GM10248 (cell line): ENCODE data around the gene FAIM2.

Experiments
- CTCF ChIA-PET: fragments of 300-600 bp; sonication (Branson Sonifier 250); formaldehyde crosslinking; extraction: SDS; loops from one replicate; lab custom pipeline; 2021; ENCODE audit warnings: antibody characterized with exemption; lab: Yijun Ruan, JAX
- POLR2A ChIA-PET: fragments of 350-650 bp; sonication (Branson Sonifier 250); formaldehyde crosslinking; extraction: SDS; loops from one replicate; lab custom pipeline; 2020; ENCODE audit warnings: antibody characterized with exemption; lab: Yijun Ruan, JAX
- DNase-seq: peaks from one replicate; pipeline ENCODE4 v3.0.0; 2012; ENCODE audit errors: extremely low spot score
- TF ChIP-seq, protein P1 (sequence below): IDR thresholded peaks from 2 replicates; pipeline ENCODE4 v1.5.1; 2012; ENCODE audit warnings: mild to moderate bottlenecking, low read depth; ENCODE audit errors: extremely low read depth, missing control alignments, control extremely low read depth

The FAIM2 gene

DNA sequence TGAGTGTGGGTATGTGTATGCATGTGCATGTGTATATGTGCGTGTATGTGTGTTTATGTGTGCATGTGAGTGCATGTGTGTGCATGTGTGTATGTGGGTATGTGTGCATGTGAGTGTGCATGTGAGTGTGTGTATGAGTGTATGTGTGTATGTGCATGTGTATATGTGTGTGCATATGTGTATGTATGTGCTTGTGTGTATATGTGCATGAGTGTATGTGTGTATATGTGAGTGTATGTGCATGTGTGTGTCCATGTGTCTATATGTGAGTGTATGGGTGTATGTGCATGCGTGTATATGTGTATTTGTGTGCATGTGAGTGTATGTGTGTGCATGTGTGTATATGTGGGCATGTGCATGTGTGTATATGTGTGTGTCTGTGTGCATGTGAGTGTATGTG is 25.7 kb downstream of the FAIM2 start:
- no peak for DNase-seq
- TF ChIP-seq, protein P1, sequence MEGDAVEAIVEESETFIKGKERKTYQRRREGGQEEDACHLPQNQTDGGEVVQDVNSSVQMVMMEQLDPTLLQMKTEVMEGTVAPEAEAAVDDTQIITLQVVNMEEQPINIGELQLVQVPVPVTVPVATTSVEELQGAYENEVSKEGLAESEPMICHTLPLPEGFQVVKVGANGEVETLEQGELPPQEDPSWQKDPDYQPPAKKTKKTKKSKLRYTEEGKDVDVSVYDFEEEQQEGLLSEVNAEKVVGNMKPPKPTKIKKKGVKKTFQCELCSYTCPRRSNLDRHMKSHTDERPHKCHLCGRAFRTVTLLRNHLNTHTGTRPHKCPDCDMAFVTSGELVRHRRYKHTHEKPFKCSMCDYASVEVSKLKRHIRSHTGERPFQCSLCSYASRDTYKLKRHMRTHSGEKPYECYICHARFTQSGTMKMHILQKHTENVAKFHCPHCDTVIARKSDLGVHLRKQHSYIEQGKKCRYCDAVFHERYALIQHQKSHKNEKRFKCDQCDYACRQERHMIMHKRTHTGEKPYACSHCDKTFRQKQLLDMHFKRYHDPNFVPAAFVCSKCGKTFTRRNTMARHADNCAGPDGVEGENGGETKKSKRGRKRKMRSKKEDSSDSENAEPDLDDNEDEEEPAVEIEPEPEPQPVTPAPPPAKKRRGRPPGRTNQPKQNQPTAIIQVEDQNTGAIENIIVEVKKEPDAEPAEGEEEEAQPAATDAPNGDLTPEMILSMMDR: no peak
- ChIA-PET POLR2A (no interaction called here), CTCF (no interaction called here)

- CTCF ChIA-PET: interaction anchor here (1.4 kb wide), 1 partner anchor 9 kb away, joined by 4 read pairs; no protein-coding TSS in a partner anchor
- DNase-seq: no peak
- TF ChIP-seq, protein P1: no peak
- POLR2A ChIA-PET: no interaction called here
Measured at GRCh38 chr12:49877066-49877465, 26.6 kb downstream of the FAIM2 start.

GRCh38 chr12:49876070-49876469 is 27.6 kb downstream of the FAIM2 start:
- TF ChIP-seq, protein P1: no peak
- DNase-seq: no peak
- ChIA-PET POLR2A (interaction anchor here (0.6 kb wide), 1 partner anchor 10 kb away, joined by 4 read pairs; no protein-coding TSS in a partner anchor), CTCF (interaction anchor here (1.4 kb wide), 1 partner anchor 8 kb away, joined by 4 read pairs; no protein-coding TSS in a partner anchor)

GRCh38 chr12:49875115-49875720 is 28.5 kb downstream of the FAIM2 start:
- ChIA-PET POLR2A (no interaction called here), CTCF (interaction anchor here (1.0 kb wide), 1 partner anchor 8 kb away, joined by 3 read pairs; no protein-coding TSS in a partner anchor)
- TF ChIP-seq, protein P1: no peak
- no peak for DNase-seq

DNA sequence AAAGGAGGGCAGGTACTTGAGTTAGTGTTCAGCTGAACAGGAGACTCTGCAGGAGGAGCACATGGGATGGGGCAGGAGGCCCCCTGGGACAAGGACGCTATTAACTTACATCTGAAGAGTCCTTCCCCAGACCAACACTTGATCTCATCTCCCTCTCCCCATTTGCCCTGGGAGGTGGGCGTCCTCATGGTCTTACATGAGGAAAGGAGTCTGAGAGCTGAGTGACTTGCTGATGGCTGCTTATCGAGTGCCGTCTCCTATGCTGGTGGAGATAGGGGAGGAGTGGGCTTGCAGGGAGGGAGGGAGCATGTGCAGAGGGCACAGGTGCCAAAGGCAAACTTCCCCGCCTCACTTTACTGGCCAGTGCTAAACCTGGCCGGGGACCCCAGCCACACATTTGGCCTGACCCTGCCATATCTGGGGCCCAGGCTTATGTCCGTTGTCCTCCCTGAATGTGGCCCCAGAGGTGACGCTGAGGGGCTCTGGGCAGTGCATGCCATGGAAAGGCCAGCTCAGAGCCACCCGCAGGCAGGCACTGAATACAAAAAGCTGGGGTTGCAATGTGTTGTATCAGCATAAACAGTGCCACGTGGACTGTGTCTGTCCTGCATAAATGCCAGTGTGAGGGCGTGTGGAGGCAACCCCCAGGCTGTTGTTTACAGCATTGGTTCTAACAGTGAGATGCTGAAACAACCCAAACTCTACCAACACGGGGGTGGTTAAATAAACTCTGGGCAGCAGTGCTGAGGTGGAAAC is 29.4 kb downstream of the FAIM2 start:
- ChIA-PET POLR2A (no interaction called here), CTCF (interaction anchor here (1.0 kb wide), 1 partner anchor 8 kb away, joined by 3 read pairs; no protein-coding TSS in a partner anchor)
- no peak for DNase-seq
- TF ChIP-seq, protein P1: no peak

DNA sequence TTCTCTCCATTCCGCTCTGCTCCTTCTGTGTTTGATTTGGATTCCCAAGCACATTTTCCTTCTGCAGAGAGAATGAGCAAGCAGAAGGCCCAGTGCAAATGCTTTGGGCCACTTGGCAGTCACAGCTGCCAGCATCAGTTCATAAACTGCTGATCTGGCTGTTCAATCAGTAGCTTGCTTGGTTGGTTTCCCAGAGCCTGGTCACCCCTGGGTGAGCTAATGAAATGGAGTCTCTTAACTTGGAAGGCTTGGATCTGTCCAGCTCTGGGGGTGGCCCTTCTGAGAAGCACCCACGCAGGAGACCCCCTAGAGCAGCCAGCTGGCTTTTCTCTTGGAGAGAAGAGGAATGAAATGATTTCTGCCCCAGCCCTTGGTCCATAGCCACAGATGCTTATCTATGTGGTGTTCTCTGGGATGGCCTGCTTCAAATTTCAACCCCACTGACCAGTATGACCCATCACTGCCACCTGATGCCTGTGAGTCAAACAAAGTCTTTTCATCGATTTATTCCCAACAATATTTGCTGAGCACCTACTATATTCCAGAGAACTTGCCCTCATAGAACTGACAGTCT is 30.3 kb downstream of the FAIM2 start:
- DNase-seq: no peak
- TF ChIP-seq, protein P1: no peak
- ChIA-PET CTCF (interaction anchor here (0.9 to 1.5 kb wide), 2 partner anchors 26 to 73 kb away, joined by 3 to 4 read pairs; no protein-coding TSS in a partner anchor), POLR2A (no interaction called here)
